HepG2 (cell line): ENCODE results near the gene RPUSD3. TPM values are rescaled to one million over a fixed set of nuclear protein-coding genes. Genes with fewer than 3 reads are reported as not detected.
A peak's percentile ranks its signal among the peaks of the same experiment; 100 is the strongest.

Experiments used
- HMG20A ChIP-seq: IDR thresholded peaks from 2 replicates; pipeline ENCODE4 v1.6.1; 2016; ENCODE audit warnings: borderline replicate concordance
- HNRNPUL1 ChIP-seq: fragments of 200-400 bp; formaldehyde crosslinking; IDR thresholded peaks from 2 replicates; pipeline ENCODE4 v1.6.1; 2017; ENCODE audit warnings: low read depth, mild to moderate bottlenecking, low read length, moderate library complexity
- JUNB ChIP-seq: sonication (generic); formaldehyde crosslinking; IDR thresholded peaks from 2 replicates; pipeline ENCODE4 v1.8.0; 2022; ENCODE audit warnings: missing genetic modification reagents, mild to moderate bottlenecking, borderline replicate concordance
- MAF1 ChIP-seq: sonication (generic); formaldehyde crosslinking; IDR thresholded peaks from 2 replicates; pipeline ENCODE4 v1.5.0; 2020; ENCODE audit warnings: missing genetic modification reagents, borderline replicate concordance
- MED13 ChIP-seq: sonication (generic); formaldehyde crosslinking; IDR thresholded peaks from 2 replicates; pipeline ENCODE4 v1.5.0; 2020; ENCODE audit warnings: missing genetic modification reagents
- NBN ChIP-seq: fragments of 450-650 bp; conservative IDR thresholded peaks from 2 replicates; pipeline ENCODE4 v1.6.1; 2017
- NCOA1 ChIP-seq: sonication (generic); formaldehyde crosslinking; IDR thresholded peaks from 2 replicates; pipeline ENCODE4 v1.9.0; 2021; ENCODE audit warnings: missing genetic modification reagents
- NFE2 ChIP-seq: sonication (generic); formaldehyde crosslinking; IDR thresholded peaks from 2 replicates; pipeline ENCODE4 v1.4.0; 2020; ENCODE audit warnings: missing genetic modification reagents
- NR2C2 ChIP-seq: sonication (generic); formaldehyde crosslinking; IDR thresholded peaks from 2 replicates; pipeline ENCODE4 v1.4.0; 2020; ENCODE audit warnings: missing genetic modification reagents, mild to moderate bottlenecking, moderate library complexity, borderline replicate concordance
- NR2F2 ChIP-seq: IDR thresholded peaks from 2 replicates; pipeline ENCODE4 v1.6.1; 2012; ENCODE audit warnings: low read depth, inconsistent platforms, borderline replicate concordance
- PHF21A ChIP-seq: sonication (generic); formaldehyde crosslinking; IDR thresholded peaks from 2 replicates; pipeline ENCODE4 v1.5.0; 2020; ENCODE audit warnings: mild to moderate bottlenecking, missing genetic modification reagents
- RBM39 ChIP-seq: fragments of 200-400 bp; formaldehyde crosslinking; IDR thresholded peaks from one replicate; pipeline ENCODE4 v1.6.1; 2018; ENCODE audit warnings: antibody characterized with exemption, mild to moderate bottlenecking, low read depth, low read length; ENCODE audit not compliant: poor library complexity, severe bottlenecking
- SP1 ChIP-seq, 2 experiments: fragments of 450-650 bp in 1 of 2; sonication (generic) in 1 of 2; formaldehyde crosslinking in 1 of 2; IDR thresholded peaks; 2 replicates each; pipeline versions ENCODE4 v1.4.0 to v1.6.1; 2016 to 2020; ENCODE audit warnings: missing genetic modification reagents in 1 of 2
- TAF15 ChIP-seq: fragments of 200-400 bp; formaldehyde crosslinking; IDR thresholded peaks from one replicate; pipeline ENCODE4 v1.6.1; 2018; ENCODE audit warnings: mild to moderate bottlenecking, low read depth, low read length; ENCODE audit not compliant: poor library complexity, severe bottlenecking
- TFDP2 ChIP-seq: sonication (generic); formaldehyde crosslinking; IDR thresholded peaks from 2 replicates; pipeline ENCODE4 v1.4.0; 2020; ENCODE audit warnings: missing genetic modification reagents
- ZBTB14 ChIP-seq: sonication (generic); formaldehyde crosslinking; IDR thresholded peaks from 2 replicates; pipeline ENCODE4 v1.4.0; 2020; ENCODE audit warnings: missing genetic modification reagents
- ZBTB3 ChIP-seq: sonication (generic); formaldehyde crosslinking; IDR thresholded peaks from 2 replicates; pipeline ENCODE4 v1.4.0; 2020; ENCODE audit warnings: low read depth, mild to moderate bottlenecking, moderate library complexity, missing genetic modification reagents, borderline replicate concordance
- ZBTB7A ChIP-seq: sonication (generic); formaldehyde crosslinking; IDR thresholded peaks from 2 replicates; pipeline ENCODE4 v1.8.0; 2022; ENCODE audit warnings: mild to moderate bottlenecking, missing genetic modification reagents
- ZNF326 ChIP-seq: sonication (generic); formaldehyde crosslinking; IDR thresholded peaks from 2 replicates; pipeline ENCODE4 v1.4.0; 2020; ENCODE audit warnings: missing genetic modification reagents, borderline replicate concordance
- ZNF549 ChIP-seq: sonication (generic); formaldehyde crosslinking; IDR thresholded peaks from 2 replicates; pipeline ENCODE4 v1.5.0; 2020; ENCODE audit warnings: missing genetic modification reagents
- ZNF644 ChIP-seq: IDR thresholded peaks from 2 replicates; pipeline ENCODE4 v1.6.1; 2016; ENCODE audit warnings: low read depth
- ZNF891 ChIP-seq: sonication (generic); formaldehyde crosslinking; IDR thresholded peaks from 2 replicates; pipeline ENCODE4 v1.5.0; 2020; ENCODE audit warnings: mild to moderate bottlenecking, missing genetic modification reagents
- polyA plus RNA-seq, 8 experiments: library from polyadenylated mRNA; depleted of rRNA in 3 of 8; stranded (reverse) in 7 of 8; unstranded in 1 of 8; fragments of >200 nt; fragmentation: Illumina TruSeq in 4 of 8; extraction: Trizol in 4 of 8; gene quantifications; 2 replicates each; pipeline versions ENCODE4 v1.2.1 to v1.2.3, GENCODE V29; 2011 to 2016; ENCODE audit warnings: low read depth in 4 of 8, missing spikeins in 1 of 8, mixed read lengths in 1 of 8; ENCODE audit not compliant: insufficient read depth in 1 of 8
- total RNA-seq, 5 experiments: library from RNA; depleted of rRNA; stranded (reverse); fragments of >200 nt; fragmentation: Illumina TruSeq; extraction: Trizol; gene quantifications; 2 replicates each; pipeline ENCODE4 v1.2.3, GENCODE V29; 2016; ENCODE audit warnings: low read depth in 1 of 5
- TF ChIP-seq, protein P1 (sequence below): sonication (generic); formaldehyde crosslinking; IDR thresholded peaks from 2 replicates; pipeline ENCODE4 v1.4.0; 2020; ENCODE audit warnings: missing genetic modification reagents; ENCODE audit errors: not compliant biosample characterization
- TF ChIP-seq, protein P2 (sequence below): sonication (generic); formaldehyde crosslinking; IDR thresholded peaks from 2 replicates; pipeline ENCODE4 v1.8.0; 2022; ENCODE audit warnings: missing genetic modification reagents, low read depth, mild to moderate bottlenecking, borderline replicate concordance
- TF ChIP-seq, protein P3 (sequence below): sonication (generic); formaldehyde crosslinking; IDR thresholded peaks from 2 replicates; pipeline ENCODE4 v1.5.0; 2020; ENCODE audit warnings: mild to moderate bottlenecking, missing genetic modification reagents

The RPUSD3 gene
- total and polyA plus RNA-seq, 2 of the 13 experiments (the other 11 are each of a cell fraction or from before 2014, with no cell fraction given), result 32.1 to 48.7 TPM

- TF ChIP-seq ZNF326, result no peak
- TF ChIP-seq ZNF891, result peak; percentile 70
- TF ChIP-seq RBM39, result no peak
- TF ChIP-seq, protein P1, sequence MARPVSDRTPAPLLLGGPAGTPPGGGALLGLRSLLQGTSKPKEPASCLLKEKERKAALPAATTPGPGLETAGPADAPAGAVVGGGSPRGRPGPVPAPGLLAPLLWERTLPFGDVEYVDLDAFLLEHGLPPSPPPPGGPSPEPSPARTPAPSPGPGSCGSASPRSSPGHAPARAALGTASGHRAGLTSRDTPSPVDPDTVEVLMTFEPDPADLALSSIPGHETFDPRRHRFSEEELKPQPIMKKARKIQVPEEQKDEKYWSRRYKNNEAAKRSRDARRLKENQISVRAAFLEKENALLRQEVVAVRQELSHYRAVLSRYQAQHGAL, result no peak
- TF ChIP-seq MAF1 (CRISPR knock-in tag), result no peak
- no peak for TF ChIP-seq JUNB
- TF ChIP-seq, protein P2, sequence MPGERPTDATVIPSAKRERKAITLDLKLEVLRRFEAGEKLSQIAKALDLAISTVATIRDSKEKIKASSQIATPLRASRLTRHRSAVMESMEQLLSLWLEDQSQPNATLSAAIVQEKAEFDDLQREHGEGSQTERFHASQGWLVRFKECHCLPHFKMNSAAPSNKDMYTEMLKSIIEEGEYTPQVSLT, result no peak
- 0 out of 2 replicates have a peak, but pooled peaks have one; percentile 3 for TF ChIP-seq HMG20A
- TF ChIP-seq TFDP2 (CRISPR knock-in tag), result peak; percentile 49; the same call in 1 of the 2 replicates
- TF ChIP-seq SP1 (IDR thresholded peaks at IDR 0.05), result no peak
- TF ChIP-seq SP1 (CRISPR knock-in tag; IDR thresholded peaks at IDR 0.05), result peak; percentile 76
- TF ChIP-seq NCOA1 (CRISPR knock-in tag), result no peak
- no peak for TF ChIP-seq NFE2 (CRISPR knock-in tag)
- no peak for TF ChIP-seq TAF15
- TF ChIP-seq NR2C2, result peak; percentile 56; the same call in 1 of the 2 replicates
- no peak for TF ChIP-seq NBN
- no peak for TF ChIP-seq ZNF549 (CRISPR knock-in tag)
- TF ChIP-seq MED13 (CRISPR knock-in tag), result no peak
- no peak for TF ChIP-seq PHF21A
- no peak for TF ChIP-seq ZNF644 (CRISPR knock-in tag)
- no peak for TF ChIP-seq ZBTB14 (CRISPR knock-in tag)
- TF ChIP-seq HNRNPUL1, result no peak
- TF ChIP-seq, protein P3, sequence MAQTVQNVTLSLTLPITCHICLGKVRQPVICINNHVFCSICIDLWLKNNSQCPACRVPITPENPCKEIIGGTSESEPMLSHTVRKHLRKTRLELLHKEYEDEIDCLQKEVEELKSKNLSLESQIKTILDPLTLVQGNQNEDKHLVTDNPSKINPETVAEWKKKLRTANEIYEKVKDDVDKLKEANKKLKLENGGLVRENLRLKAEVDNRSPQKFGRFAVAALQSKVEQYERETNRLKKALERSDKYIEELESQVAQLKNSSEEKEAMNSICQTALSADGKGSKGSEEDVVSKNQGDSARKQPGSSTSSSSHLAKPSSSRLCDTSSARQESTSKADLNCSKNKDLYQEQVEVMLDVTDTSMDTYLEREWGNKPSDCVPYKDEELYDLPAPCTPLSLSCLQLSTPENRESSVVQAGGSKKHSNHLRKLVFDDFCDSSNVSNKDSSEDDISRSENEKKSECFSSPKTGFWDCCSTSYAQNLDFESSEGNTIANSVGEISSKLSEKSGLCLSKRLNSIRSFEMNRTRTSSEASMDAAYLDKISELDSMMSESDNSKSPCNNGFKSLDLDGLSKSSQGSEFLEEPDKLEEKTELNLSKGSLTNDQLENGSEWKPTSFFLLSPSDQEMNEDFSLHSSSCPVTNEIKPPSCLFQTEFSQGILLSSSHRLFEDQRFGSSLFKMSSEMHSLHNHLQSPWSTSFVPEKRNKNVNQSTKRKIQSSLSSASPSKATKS (CRISPR knock-in tag), result no peak; the same call in 1 of the 2 replicates
- 0 out of 2 replicates have a peak, but pooled peaks have one; percentile 48 for TF ChIP-seq ZBTB3 (CRISPR knock-in tag)
- TF ChIP-seq NR2F2, result no peak
- TF ChIP-seq ZBTB7A (CRISPR knock-in tag), result no peak
These were observed at the start of gene RPUSD3 (continued) for GRCh38 chr3:9843715-9844438.
